ENCODE results near the gene CPA5. TPM values are rescaled to one million over a fixed set of nuclear protein-coding genes. Genes with fewer than 3 reads are reported as not detected.
A peak's percentile ranks its signal among the peaks of the same experiment; 100 is the strongest.
"Not testable (repeated sequence)": the region's sequence is repeated elsewhere in the genome, so short reads cannot be mapped to it uniquely, and the experiment has no call there.

Gene CPA5
- total RNA-seq, 1 experiment from 2014 or later, result not detected

DNA sequence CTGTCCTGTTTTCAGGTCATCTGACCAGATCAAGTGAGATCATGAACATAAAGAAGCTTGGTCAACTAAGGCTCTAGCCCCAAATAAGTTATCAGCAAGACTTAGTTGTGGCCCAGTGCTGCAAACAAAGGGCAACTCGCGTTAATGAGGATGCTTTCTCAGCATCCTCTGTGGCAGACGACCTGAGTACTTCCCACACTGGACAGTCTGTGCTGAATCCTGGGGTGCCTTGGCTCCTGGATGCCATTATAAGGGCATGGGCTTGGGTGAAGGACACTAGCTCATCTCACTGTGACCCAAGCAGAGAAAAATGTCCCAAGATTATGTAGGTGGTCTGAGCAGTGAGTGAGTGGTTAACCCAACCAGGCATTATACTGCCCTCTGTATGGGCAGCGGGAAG lies 13.9 kb downstream of the CPA5 start:
- DNase-seq (ENCODE audit: low spot score), result no peak

DNA sequence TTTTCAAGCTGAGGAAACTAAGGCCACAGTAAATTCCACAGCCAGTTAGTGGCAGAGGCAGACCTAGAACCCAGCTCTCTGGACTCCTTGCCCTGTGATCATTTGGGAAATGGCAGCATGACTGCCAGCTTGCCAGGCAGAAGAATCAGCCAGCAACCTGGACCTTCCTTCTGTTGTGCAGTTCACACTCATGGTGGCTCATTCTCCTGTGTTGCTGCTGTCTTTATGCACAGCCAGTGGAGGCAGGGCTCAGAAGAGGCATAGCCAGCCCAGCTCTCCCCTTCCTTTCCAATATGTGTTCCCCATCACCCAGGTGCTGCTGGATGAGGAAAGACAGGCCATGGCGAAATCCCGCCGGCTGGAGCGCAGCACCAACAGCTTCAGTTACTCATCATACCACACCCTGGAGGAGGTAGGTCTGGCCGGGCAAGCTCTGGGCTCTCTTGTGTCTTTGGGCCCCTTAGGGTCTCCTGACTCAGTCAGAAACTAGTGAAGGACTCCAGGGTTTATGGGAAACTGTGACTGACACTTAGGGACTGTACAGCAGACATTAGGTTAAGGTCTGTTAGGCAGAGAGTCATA lies 14.8 kb downstream of the CPA5 start:
- no peak for DNase-seq (ENCODE audit: low spot score)

DNA sequence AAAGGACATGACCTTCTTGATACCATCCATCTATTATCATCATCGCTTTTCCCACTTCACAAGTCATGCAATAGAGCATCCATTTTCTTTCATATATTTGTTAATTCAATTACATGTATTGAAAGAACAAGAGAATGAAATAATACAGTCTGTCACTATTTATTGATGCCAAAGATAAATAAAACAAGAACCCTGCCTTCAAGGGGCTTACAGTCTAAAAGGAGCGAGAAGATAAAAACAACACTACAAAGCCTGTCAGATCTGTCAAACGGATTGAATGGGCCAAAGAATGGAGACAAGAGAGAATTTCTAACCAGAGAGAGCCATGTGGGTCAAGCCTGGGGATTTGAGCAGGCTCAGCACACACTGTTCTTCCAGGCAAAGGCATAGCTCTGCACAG lies 15.9 kb downstream of the CPA5 start:
- DNase-seq (ENCODE audit: low spot score), result no peak

DNA sequence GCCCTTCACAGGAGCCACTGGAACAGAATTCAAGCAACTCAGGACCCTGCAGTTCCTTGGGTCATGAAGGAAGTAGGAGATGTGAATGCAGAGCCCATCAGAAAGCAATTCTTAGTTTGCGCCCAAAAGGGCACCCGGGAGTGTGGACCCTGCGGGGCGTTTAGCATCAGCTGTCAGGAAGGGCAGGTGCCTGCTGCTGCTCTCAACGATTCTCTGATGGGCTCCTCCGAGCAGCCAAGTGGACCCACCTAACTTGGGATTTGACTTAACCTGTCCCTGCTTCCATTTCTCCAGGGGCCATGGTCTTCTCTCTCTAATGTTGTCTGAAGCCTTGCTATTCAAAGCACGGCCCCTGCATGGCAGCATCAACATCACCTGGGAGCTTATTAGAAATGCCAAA lies 17.1 kb downstream of the CPA5 start:
- no peak for DNase-seq (ENCODE audit: low spot score)

DNA sequence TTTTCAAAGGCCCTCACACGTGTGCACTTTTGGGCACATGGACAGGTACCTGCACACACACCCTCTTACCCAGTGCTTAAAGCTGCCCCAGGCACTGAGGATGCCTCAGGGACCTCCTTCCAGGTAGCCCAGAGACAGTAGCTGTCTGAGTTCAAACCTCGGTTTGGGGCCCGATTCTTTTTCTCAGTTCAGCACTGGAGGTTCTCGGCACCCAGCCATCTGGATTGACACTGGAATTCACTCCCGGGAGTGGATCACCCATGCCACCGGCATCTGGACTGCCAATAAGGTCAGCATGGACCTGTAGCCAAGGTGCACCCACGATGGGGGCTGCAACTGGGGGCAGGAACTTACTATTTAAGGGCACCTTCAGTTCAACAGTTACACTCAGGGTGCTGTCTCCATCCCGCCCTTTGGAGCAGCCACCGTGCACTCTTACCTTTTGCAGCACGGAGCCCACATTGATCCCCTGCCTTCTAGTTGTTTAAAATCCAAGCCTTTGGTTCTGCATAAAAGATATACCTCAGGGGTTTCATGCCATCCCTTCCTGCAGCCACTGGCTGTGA lies 17.7 kb downstream of the CPA5 start:
- no peak for DNase-seq (ENCODE audit: low spot score)

DNA sequence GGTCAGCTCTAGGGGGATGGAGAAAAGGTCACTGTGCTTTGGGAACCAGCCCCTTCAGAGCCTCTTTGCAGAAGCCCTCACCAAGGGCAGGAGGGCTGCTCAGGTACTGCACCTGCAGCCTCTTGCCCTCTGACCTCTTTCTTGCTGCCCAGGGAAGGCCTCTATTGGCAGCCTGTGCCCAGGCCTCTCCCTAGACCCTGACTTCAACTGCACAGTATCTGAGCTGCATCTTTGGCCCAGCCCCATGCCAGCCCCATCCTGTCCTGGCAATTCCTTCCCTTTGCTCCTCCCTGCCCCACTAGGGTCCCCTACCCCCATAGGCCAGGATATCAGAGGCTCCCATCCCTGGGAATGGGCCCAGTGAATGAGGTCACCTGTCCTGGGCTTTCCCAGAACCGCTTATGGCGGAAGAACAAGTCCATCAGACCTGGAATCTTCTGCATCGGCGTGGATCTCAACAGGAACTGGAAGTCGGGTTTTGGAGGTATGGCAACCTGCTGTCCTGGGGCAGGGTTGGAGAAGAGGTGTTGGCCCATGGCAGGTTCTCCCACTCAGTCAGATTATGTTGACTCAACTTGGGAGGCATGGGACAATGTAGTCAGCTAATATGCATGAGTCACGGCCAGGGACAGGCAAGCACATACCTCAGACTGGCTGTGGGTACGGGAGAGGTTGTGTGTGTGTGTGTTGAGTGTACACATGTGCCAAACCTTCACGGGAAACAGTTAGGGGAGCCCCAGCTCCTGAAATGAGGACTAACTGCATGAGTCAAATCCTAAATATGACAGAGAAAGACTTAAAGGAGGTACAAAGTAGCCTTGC lies 18.6 kb downstream of the CPA5 start:
- DNase-seq (ENCODE audit: low spot score), result peak; percentile 29

DNA sequence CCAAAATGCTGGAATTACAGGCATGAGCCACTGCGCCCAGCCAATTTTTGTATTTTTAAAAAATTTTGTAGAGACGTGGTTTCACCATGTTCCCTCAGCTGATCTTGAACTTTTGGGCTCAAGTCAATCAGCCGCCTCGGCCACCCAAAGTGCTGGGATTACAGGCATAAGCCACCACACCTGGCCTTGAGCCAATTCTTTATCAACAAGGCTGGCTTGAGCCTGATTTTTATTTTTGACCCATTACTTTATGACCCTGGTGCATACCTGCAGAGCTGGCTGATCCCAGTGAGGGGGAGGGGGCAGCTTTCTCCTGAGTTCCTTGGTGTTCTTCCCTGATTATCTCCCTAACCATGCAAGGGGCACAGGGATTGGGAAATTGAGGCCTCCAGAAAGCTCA lies 19.8 kb downstream of the CPA5 start:
- no peak for DNase-seq (ENCODE audit: low spot score)

DNA sequence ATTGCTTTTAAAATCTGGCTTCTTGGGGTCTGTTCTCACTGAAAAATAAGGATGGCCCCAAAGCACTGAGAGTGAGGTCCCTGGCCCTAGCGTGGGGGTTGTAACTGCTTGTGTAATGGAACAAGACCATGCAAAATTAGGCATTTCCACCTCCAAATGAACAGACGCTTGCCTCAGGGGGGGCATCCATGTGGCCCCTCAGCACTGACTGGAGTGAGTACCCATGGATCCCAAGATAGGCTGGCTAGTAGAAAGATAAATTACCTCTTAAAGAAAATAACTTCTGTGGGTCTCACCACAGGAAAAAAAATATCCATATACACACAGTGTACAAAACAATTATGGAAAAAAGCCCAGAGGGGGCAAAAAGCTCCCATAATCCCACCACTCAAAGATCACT lies 20.5 kb downstream of the CPA5 start:
- DNase-seq (ENCODE audit: low spot score), result no peak

DNA sequence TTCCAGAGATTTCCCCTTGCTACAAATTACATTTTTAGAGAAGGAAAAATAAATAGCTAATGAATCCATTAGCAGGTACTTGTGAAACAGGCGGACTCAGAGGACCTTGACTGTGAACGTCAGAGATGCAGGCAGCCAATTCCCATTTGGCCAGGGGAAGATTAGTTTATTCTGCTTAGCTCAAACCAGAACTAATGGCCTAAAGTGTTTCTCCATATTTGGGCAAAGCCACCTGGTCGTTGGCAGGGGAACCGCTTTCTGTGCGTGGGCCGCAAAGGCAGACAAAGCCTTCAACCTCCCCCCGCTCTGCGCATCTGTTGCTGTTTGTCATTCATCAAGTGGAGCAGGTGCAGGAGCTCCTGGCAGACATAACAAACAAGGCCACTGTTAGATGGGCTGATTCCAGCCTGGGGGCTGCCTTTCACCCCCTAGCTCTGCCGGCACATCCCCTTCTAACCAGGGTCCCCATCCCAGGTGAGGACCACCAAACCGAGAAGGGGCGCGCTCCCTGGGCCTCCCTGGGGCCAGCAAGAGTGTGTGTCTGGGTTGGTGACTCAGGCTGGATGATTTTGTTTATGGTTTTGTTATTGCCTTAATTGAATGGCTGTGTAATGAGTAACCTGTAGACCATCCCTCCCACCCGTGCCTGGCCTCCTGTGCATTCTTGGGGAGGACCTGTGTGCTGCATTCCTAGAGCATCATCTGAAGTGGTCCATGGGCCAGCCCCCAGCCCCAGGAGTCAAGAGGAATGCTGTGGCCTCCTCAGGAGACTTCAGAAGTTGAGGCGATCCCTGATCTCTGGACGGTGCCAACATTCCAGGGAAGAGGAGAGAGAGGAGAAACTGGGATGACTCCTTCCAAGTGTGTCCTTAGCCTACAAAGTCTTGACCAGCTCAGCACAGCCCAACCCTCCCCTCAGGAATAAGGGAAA lies 21.2 kb downstream of the CPA5 start:
- no peak for DNase-seq (ENCODE audit: low spot score)

DNA sequence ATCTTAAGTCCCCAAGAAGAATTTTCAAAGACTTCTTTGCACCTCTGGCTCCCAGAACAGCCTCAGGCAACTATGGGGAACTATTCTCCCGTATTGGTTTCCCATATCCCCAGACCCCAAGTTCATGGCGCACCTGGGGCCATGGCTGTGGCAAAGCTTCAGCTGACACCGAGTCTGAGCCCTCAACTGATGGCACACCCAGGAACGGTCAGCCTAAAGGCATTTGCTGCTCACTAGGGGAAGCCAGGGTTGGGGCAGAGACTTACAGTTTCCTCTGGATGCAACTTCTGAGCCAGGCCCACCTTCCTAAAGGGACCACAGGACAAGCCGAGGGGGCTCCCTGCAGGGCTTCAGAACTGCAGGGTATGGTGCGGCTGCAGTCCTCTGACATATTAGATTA lies 21.9 kb downstream of the CPA5 start:
- DNase-seq (ENCODE audit: low spot score), result no peak

DNA sequence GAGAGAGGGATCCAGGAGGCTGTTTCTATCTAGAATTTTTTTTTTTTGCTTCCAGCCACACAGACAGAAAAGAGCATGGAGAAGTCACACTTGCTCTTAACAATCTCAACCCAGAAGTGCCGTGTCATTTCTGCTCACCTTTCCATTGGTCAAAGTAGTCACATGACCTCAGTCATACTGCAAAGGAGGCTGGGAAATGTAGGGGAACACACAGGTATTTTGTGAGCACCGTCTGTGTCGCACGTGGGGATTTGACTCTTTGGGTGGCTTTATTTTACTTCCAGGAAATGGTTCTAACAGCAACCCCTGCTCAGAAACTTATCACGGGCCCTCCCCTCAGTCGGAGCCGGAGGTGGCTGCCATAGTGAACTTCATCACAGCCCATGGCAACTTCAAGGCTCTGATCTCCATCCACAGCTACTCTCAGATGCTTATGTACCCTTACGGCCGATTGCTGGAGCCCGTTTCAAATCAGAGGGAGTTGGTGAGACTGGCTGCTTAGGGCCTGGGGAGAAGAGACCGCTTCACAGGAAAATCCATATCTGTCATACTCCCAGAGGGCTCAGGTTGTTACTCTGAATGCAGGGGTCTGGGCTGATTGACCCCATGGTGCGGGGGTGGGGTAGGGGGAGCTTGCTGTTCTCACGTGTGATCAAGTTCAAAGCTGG lies 22.6 kb downstream of the CPA5 start:
- no peak for DNase-seq (ENCODE audit: low spot score)

DNA sequence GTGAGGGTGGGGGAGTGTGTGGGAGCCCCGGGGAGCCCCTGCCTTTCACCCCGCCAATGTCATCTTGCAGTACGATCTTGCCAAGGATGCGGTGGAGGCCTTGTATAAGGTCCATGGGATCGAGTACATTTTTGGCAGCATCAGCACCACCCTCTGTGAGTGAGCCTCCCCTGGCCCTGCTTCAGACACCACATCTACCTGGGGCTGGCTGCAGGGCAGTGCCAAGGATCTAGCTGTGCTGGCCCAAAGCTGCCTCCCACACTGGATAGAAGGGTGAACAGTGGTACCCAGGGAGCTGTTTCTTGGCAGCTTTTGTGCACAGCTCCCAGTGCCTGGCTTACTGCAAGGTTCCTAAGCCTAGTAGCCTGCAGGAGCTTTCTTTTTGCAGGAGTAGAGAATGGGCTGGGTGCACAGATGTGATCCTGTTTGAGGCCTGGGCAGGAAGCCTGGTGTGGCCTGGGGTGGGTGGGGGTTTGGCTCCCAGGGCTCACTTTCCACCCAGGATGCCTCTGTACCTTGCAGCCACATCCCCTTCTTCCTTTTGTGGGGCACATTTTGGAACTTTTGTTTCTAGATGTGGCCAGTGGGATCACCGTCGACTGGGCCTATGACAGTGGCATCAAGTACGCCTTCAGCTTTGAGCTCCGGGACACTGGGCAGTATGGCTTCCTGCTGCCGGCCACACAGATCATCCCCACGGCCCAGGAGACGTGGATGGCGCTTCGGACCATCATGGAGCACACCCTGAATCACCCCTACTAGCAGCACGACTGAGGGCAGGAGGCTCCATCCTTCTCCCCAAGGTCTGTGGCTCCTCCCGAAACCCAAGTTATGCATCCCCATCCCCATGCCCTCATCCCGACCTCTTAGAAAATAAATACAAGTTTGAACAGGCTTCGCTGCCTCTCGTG lies 23.5 kb downstream of the CPA5 start:
- no peak for DNase-seq (ENCODE audit: low spot score)

DNA sequence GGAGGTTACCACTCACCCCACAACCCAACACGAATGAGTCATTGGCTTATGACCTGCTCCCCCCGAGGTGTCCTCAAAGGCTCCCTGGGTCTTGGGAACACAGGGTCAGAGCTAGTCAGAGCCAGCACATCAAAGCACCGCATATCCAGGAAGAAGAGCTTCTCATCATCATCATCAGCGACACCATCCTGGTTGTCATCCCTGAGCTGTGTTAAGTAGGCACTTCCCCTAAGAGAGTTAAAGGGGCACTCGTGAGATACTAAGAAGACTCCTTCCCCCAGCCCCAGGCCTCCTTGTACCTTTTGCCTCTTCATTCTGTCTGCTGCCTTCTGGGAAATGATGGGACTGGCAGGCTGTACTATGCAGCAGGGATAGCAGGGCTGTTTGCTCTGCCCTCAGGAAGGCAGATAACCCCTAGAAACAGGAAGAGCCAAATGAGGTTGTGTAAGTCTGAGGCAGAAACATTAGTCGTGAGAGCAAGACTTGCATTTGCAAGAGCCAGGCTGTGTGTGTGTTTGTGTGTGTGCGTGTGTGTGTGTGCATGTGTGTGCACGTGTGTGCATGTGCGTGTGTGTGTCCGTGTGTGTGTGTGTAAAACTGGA lies 24.6 kb downstream of the CPA5 start:
- DNase-seq (ENCODE audit: low spot score), result no peak

DNA sequence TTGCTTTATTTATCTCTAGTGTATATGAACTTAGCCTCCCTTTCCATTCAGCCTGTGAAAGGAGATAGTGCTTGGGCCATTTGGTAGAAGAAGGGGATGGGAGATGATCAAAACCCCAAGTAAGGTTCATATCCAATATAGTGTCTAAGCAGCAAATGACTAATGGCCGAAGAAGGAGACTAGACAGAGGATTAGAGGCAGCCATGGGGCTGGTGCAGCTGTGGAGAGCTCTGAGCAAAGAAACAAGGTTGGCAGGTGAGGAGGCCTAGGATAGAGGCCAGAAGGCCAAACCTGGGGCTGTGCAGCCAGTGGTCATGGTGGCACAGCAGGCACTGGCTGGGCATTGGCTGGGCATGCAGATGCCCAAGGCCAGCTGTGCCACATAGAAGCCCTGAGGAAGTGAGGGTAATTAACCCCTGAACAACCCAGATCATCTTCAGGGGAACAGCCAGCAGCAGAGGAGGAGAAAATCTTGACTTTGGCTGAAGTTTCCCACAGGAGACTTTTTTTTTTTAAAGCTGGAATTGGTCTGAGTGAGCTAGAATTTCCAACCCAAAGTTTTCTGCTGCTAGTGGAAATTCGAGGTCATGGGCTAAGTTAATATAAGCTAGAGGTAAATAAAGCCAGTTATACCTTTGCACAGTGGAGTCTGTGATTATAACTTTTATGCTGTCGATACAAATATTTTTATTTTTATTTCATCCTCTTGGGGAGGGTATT lies 25.4 kb downstream of the CPA5 start:
- DNase-seq (ENCODE audit: low spot score), result no peak

DNA sequence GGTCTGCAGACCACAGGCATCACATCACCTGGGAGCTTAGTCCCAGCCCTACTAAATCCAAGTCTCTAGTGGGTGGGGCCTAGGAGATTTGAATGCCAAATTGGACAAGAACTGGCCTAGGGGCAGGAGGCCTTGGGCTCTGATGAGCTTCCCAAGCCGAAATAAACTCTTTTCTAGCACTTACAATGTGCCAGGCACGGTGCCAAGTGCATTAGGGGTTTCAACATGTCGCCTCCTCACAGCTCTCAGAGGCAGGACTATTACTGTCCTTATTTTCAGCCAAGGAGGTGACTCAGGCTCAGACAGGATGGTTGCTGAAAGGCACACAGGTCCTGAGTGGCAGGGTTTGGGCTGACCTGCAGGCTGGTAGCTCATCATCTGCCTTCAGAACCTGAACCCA lies 26.4 kb downstream of the CPA5 start:
- no peak for DNase-seq (ENCODE audit: low spot score)

DNA sequence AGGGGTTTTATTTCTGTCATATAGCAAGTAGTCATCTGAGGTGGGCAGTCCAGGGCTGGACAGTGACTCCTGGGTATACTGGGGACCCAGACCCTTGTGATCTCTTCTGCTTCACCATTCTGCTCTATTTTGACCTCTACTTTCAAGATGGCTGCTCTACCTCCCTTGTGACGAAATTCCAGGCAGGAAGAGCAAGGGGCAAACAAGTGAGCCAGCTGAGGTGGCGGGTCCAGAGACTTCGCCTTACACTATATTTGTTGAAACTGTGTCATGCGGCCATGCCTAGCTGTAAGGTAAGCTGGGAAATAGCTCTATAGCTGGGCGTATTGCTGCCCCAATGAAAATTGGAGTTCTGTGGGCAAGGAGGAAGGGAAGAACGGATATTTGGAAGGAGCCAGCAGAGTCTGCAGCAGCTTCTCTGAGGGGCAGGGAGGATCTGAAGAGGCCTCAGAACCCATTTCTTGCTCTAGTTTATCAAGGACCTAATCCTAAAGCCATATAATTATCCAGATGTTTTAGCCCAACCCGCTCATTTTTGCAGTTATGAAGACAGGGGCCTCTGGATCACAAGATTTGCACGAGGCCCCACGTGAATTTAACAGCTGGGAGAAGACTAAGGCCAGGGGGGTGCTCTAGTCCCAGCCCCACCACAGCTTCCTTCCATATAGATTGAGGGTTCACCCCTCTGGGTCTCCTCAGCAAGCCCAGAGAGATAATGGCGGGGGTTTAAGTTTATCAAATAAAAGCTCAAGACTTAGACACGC lies 28.0 kb downstream of the CPA5 start:
- DNase-seq (ENCODE audit: low spot score), result no peak

DNA sequence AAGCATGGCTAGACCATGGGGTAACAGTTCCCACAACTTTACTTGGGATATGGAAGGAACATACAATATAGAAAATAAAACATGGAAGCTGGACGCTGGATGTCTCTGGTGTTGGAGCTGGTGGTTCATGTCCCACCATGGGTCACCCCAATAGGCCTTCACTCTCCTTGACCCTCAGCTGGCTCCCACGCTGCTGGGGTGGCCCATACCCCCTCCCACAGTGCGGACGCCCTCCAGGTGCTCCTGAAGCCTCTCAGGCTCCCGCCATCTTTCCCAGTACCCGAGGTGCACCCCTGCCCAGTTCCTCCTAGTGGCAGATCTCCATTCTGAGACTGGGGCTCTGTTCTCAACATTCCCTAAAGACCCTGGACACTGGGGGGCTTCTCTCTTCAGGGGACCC lies 29.9 kb downstream of the CPA5 start:
- DNase-seq (ENCODE audit: low spot score), result no peak

DNA sequence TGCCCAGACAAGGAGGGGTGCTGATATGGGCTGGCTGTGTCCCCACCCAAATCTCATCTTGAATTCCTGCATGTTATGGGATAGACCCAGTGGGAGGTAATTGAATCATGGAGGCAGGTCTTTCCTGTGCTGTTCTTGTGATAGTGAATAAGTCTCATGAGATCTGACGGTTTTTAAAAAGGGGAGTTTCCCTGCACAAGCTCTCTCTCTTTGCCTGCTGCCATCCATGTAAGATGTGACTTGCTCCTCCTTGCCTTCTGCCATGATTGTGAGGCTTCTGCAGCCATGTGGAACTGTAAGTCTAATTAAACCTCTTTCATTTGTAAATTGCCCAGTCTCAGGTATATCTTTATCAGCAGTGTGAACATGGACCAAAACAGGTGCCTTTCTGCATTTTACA lies 31.8 kb downstream of the CPA5 start:
- DNase-seq (ENCODE audit: low spot score), result not testable (repeated sequence)

DNA sequence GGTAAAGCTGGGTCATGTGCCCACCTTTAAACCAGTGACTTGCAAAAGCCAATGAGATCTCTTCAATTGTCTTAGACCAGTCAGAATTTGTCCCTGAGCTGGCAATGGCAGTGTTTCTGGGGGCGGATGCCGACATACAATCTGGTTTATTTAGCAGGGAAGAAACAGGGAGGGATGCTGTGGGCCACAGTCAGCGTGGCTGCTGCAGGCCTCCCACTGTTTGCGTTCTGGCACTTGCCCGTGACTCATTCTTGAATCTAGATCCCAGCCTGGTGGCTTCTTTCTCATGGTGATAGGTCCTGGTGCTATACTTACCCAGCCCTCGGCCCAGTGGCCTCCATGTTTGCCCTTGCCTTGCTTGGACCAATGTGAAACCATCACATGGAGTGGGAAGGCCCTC lies 32.6 kb downstream of the CPA5 start:
- no peak for DNase-seq (ENCODE audit: low spot score)

Data from HT-29 (cell line).